BJ (cell line): ENCODE measurements around the gene DIAPH3. TPM values are rescaled to one million over a fixed set of nuclear protein-coding genes. Genes with fewer than 3 reads are reported as not detected.

Source experiments
- CTCF ChIA-PET: fragments of 350-600 bp; formaldehyde crosslinking; extraction: SDS; loops from one replicate; lab custom pipeline; 2021; ENCODE audit warnings: antibody characterized with exemption, inconsistent platforms; lab: Yijun Ruan, JAX
- POLR2A ChIA-PET: fragments of 300-600 bp; sonication (Branson Sonifier 250); formaldehyde crosslinking; extraction: SDS; loops from one replicate; lab custom pipeline; 2021; ENCODE audit warnings: antibody characterized with exemption; lab: Charles Lee
- DNase-seq: peaks from one replicate; pipeline ENCODE4 v3.0.0-alpha.2; 2011; ENCODE audit warnings: low read depth
- H3K27me3 ChIP-seq: 2 replicates; pipeline ENCODE4 v1.6.0; 2011; ENCODE audit warnings: low read length; ENCODE audit not compliant: control insufficient read depth, insufficient read depth
- H3K36me3 ChIP-seq: 2 replicates; pipeline ENCODE4 v1.5.1; 2011; ENCODE audit warnings: low read length; ENCODE audit not compliant: control insufficient read depth, insufficient read depth
- H3K4me3 ChIP-seq: 2 replicates; pipeline ENCODE4 v1.5.1; 2011; ENCODE audit warnings: low read depth, mild to moderate bottlenecking, control low read depth, low read length
- CTCF ChIP-seq: IDR thresholded peaks from 2 replicates; pipeline ENCODE4 v1.5.1; 2011; ENCODE audit warnings: low read depth, mild to moderate bottlenecking, control low read depth, inconsistent platforms, low read length, moderate library complexity; ENCODE audit not compliant: insufficient read depth
- polyA plus RNA-seq: library from polyadenylated mRNA; depleted of rRNA; stranded (reverse); fragments of >200 nt; gene quantifications from 2 replicates; pipeline ENCODE4 v1.2.3, GENCODE V29; 2011

The DIAPH3 gene
- polyA plus RNA-seq, 1 experiment: 8.5 TPM

GRCh38 chr13:59742467-59742866 lies 421.3 kb downstream of the DIAPH3 start:
- no peak overlapping the region for H3K4me3 ChIP-seq
- no peak for TF ChIP-seq CTCF
- H3K27me3 ChIP-seq: no peaks in the 10 kb centered on the region
- POLR2A ChIA-PET: no interaction called here
- H3K36me3 ChIP-seq: no peaks in the 10 kb centered on the region
- no peak for DNase-seq
- CTCF ChIA-PET: no interaction called here

- no peak for TF ChIP-seq CTCF
- Histone ChIP-seq H3K4me3 (no peak overlapping the region), H3K36me3 (no peaks in the 10 kb centered on the region), H3K27me3 (no peaks in the 10 kb centered on the region)
- ChIA-PET CTCF (interaction anchor here (1.1 kb wide), 1 partner anchor 10 kb away, joined by 3 read pairs; no protein-coding TSS in a partner anchor), POLR2A (no interaction called here)
- no peak for DNase-seq
Observed at GRCh38 chr13:59738921-59739320, 424.8 kb downstream of the DIAPH3 start.

- ChIA-PET CTCF (no interaction called here), POLR2A (no interaction called here)
- no peak for DNase-seq
- no peak for TF ChIP-seq CTCF
- H3K36me3 ChIP-seq: no peaks in the 10 kb centered on the region
- H3K27me3 ChIP-seq: no peaks in the 10 kb centered on the region
- no peak overlapping the region for H3K4me3 ChIP-seq
Observed at GRCh38 chr13:59734393-59734792, 429.3 kb downstream of the DIAPH3 start.

GRCh38 chr13:59733744-59734143 lies 430.0 kb downstream of the DIAPH3 start:
- no peak for DNase-seq
- TF ChIP-seq CTCF: no peak
- Histone ChIP-seq H3K36me3 (no peaks in the 10 kb centered on the region), H3K4me3 (no peak overlapping the region), H3K27me3 (no peaks in the 10 kb centered on the region)
- ChIA-PET POLR2A (no interaction called here), CTCF (interaction anchor here (0.9 kb wide), 1 partner anchor 37 kb away, joined by 3 read pairs; no protein-coding TSS in a partner anchor)

GRCh38 chr13:59730026-59730425 lies 433.7 kb downstream of the DIAPH3 start:
- ChIA-PET POLR2A (no interaction called here), CTCF (no interaction called here)
- H3K4me3 ChIP-seq: no peak overlapping the region
- no peaks in the 10 kb centered on the region for H3K36me3 ChIP-seq
- no peaks in the 10 kb centered on the region for H3K27me3 ChIP-seq
- no peak for TF ChIP-seq CTCF
- no peak for DNase-seq
